CD14-positive monocyte (primary cell): ENCODE measurements around the gene CISD3. TPM values are rescaled to one million over a fixed set of nuclear protein-coding genes. Genes with fewer than 3 reads are reported as not detected.
A peak's percentile ranks its signal among the peaks of the same experiment; 100 is the strongest.

ENCODE experiments used
- DNase-seq, 3 donors: peaks; one replicate each; pipeline ENCODE4 v3.0.0-alpha.2; 2011 to 2022
- H2AFZ ChIP-seq: 2 replicates; pipeline ENCODE4 v1.6.0; 2012; ENCODE audit warnings: mild to moderate bottlenecking, low read depth, low read length, inconsistent platforms; ENCODE audit not compliant: insufficient read depth, poor library complexity, severe bottlenecking
- H3K27ac ChIP-seq, 2 donors: 1 replicate in 1 of 2; 2 replicates in 1 of 2; pipeline ENCODE4 v1.5.1; 2012 to 2013; ENCODE audit warnings: low read length in 2 of 2, control low read depth in 1 of 2, inconsistent platforms in 1 of 2, low read depth in 1 of 2, mild to moderate bottlenecking in 1 of 2
- H3K27me3 ChIP-seq, 2 donors: one replicate each; pipeline versions ENCODE4 v1.6.0 to v1.6.1; 2011 to 2013; ENCODE audit warnings: low read length in 2 of 2; ENCODE audit not compliant: control insufficient read depth in 2 of 2, insufficient read depth in 2 of 2
- H3K36me3 ChIP-seq, 2 donors: replicated peaks in 1 of 2; 1 replicate in 1 of 2; 2 replicates in 1 of 2; pipeline versions ENCODE4 v1.5.1 to v1.6.1; 2012 to 2013; ENCODE audit warnings: low read length in 2 of 2, control low read depth in 1 of 2, inconsistent platforms in 1 of 2, mild to moderate bottlenecking in 1 of 2; ENCODE audit not compliant: insufficient read depth in 2 of 2, control insufficient read depth in 1 of 2
- H3K4me1 ChIP-seq, 2 donors: 1 replicate in 1 of 2; 2 replicates in 1 of 2; pipeline versions ENCODE4 v1.5.1 to v1.6.1; 2012 to 2013; ENCODE audit warnings: low read length in 2 of 2, control low read depth in 1 of 2, inconsistent platforms in 1 of 2, mild to moderate bottlenecking in 1 of 2, moderate library complexity in 1 of 2; ENCODE audit not compliant: insufficient read depth in 2 of 2, control insufficient read depth in 1 of 2
- H3K4me2 ChIP-seq: replicated peaks from 2 replicates; pipeline ENCODE3; 2012; ENCODE audit warnings: low read length, moderate library complexity, mild to moderate bottlenecking; ENCODE audit not compliant: poor library complexity, severe bottlenecking; ENCODE audit errors: extremely low read depth
- H3K4me3 ChIP-seq, 3 experiments: fragments of 200-600 bp in 1 of 3; sonication (generic) in 1 of 3; replicated peaks in 1 of 3; 1 replicate in 2 of 3; 2 replicates in 1 of 3; pipeline ENCODE4 v1.5.1; 2011 to 2013; ENCODE audit warnings: low read length in 3 of 3, mild to moderate bottlenecking in 3 of 3, control low read depth in 2 of 3, low read depth in 2 of 3, inconsistent platforms in 1 of 3, moderate library complexity in 1 of 3
- H3K79me2 ChIP-seq: 2 replicates; pipeline ENCODE4 v1.6.0; 2012; ENCODE audit warnings: mild to moderate bottlenecking, control low read depth, inconsistent platforms, low read length, moderate library complexity; ENCODE audit not compliant: insufficient read depth
- H3K9ac ChIP-seq: 2 replicates; pipeline ENCODE4 v1.6.0; 2017; ENCODE audit warnings: low read length, mild to moderate bottlenecking; ENCODE audit not compliant: insufficient read depth, poor library complexity, severe bottlenecking
- H3K9me3 ChIP-seq, 2 donors: replicated peaks in 1 of 2; 1 replicate in 1 of 2; 2 replicates in 1 of 2; pipeline versions ENCODE4 v1.5.1 to v1.6.1; 2012 to 2013; ENCODE audit warnings: low read length in 2 of 2, control low read depth in 1 of 2; ENCODE audit not compliant: control insufficient read depth in 1 of 2, insufficient read depth in 1 of 2
- H4K20me1 ChIP-seq: 2 replicates; pipeline ENCODE4 v1.6.0; 2012; ENCODE audit warnings: mild to moderate bottlenecking, low read length, control low read depth, moderate library complexity; ENCODE audit not compliant: insufficient read depth
- H3K27ac Mint-ChIP-seq, 7 donors: one replicate each; pipeline ENCODE4 v1.8.0; 2020; ENCODE audit warnings: mild to moderate bottlenecking in 7 of 7, mixed read lengths in 7 of 7, moderate library complexity in 6 of 7, inconsistent platforms in 2 of 7
- H3K27me3 Mint-ChIP-seq, 3 donors: one replicate each; pipeline ENCODE4 v1.8.0; 2021 to 2022; ENCODE audit warnings: low read depth in 3 of 3, mild to moderate bottlenecking in 3 of 3, mixed read lengths in 3 of 3, moderate library complexity in 3 of 3, inconsistent platforms in 1 of 3
- H3K36me3 Mint-ChIP-seq, 2 donors: one replicate each; pipeline ENCODE4 v1.8.0; 2020; ENCODE audit warnings: mixed read lengths in 2 of 2, inconsistent platforms in 1 of 2, mild to moderate bottlenecking in 1 of 2
- H3K4me1 Mint-ChIP-seq: one replicate; pipeline ENCODE4 v1.8.0; 2020; ENCODE audit warnings: mild to moderate bottlenecking, mixed read lengths
- H3K4me3 Mint-ChIP-seq, 2 donors: one replicate each; pipeline ENCODE4 v1.8.0; 2020; ENCODE audit warnings: mild to moderate bottlenecking in 2 of 2, mixed read lengths in 2 of 2, moderate library complexity in 1 of 2
- H3K9me3 Mint-ChIP-seq, 7 donors: one replicate each; pipeline ENCODE4 v1.8.0; 2020 to 2022; ENCODE audit warnings: mixed read lengths in 7 of 7, mild to moderate bottlenecking in 6 of 7, moderate library complexity in 6 of 7, inconsistent platforms in 2 of 7
- CTCF ChIP-seq: fragments of 200-600 bp; IDR thresholded peaks from one replicate; pipeline ENCODE4 v1.8.0; 2022; ENCODE audit warnings: antibody characterized with exemption, mild to moderate bottlenecking
- WGBS: methylation state at CpG from one replicate; pipeline ENCODE4 v1.1.5; 2013; ENCODE audit warnings: missing lambda C conversion rate; ENCODE audit not compliant: insufficient coverage; 5-methylcytosine and 5-hydroxymethylcytosine counted together
- intact Hi-C, 2 donors: fragments of 100-400 bp; cut with micrococcal nuclease; formaldehyde crosslinking; loops; one replicate each; pipeline versions ENCODE4 v1.15.0 to v1.15.1; 2023
- polyA plus RNA-seq, 3 donors: library from polyadenylated mRNA; depleted of rRNA in 1 of 3; unstranded in 2 of 3; stranded (reverse) in 1 of 3; fragments of 300-500 nt in 2 of 3; fragments of >200 nt in 1 of 3; fragmentation: Illumina TruSeq in 2 of 3; gene quantifications; 1 replicate in 2 of 3; 2 replicates in 1 of 3; pipeline ENCODE4 v1.2.3, GENCODE V29; 2012 to 2021

CISD3 gene
- polyA plus RNA-seq, 3 donors = 7.1 to 61.2 (median 53.4) TPM

- Histone ChIP-seq H3K4me2 (peak overlapping the region; percentile 64), H4K20me1 (no peaks in the 10 kb centered on the region), H3K4me1 (peaks cover 52 to 58% of the 10 kb centered on the region in 2 donors), H3K9ac (no peak overlapping the region), H3K36me3 (no peaks in the 10 kb centered on the region), H3K4me3 (peak overlapping the region in 2 of 3 experiments; percentile 11 to 61), H3K9me3 (no peaks in the 10 kb centered on the region), H3K27me3 (peaks cover 21 to 59% of the 10 kb centered on the region in 2 donors), H3K27ac (no peak overlapping the region), H2AFZ (peak overlapping the region; percentile 69), H3K79me2 (no peaks in the 10 kb centered on the region)
- Mint-ChIP-seq H3K4me3 (peak overlapping the region; percentile 77 to 94), H3K4me1 (peaks cover 49% of the 10 kb centered on the region), H3K9me3 (peaks cover 0 to 19% (median 4%) of the 10 kb centered on the region in 7 donors), H3K36me3 (peaks cover 3 to 5% of the 10 kb centered on the region in 2 donors), H3K27ac (peak overlapping the region in 2 of 7 donors; percentile 41 to 67), H3K27me3 (peaks cover 54 to 86% (median 70%) of the 10 kb centered on the region in 3 donors)
- WGBS = 3% methylated on average over 8 of the region's 21 CpGs
- TF ChIP-seq CTCF = no peak
- no peak for DNase-seq
- intact Hi-C loops = no loop called here
These were observed 16.8 kb downstream of the CISD3 start for GRCh38 chr17:38746849-38747462.

GRCh38 chr17:38747463-38748148 lies 17.5 kb downstream of the CISD3 start:
- H3K27me3 ChIP-seq = peaks cover 21 to 59% of the 10 kb centered on the region in 2 donors
- 0% methylated on average over 39 of the region's 64 CpGs for WGBS
- peak overlapping the region; percentile 10 for H3K9ac ChIP-seq
- intact Hi-C loops = no loop called here
- H2AFZ ChIP-seq = peak overlapping the region; percentile 69
- H3K4me3 ChIP-seq = peak overlapping the region in 2 of 3 experiments; percentile 32 to 61
- Mint-ChIP-seq H3K27me3 (peaks cover 56 to 83% (median 66%) of the 10 kb centered on the region in 3 donors), H3K9me3 (peaks cover 0 to 21% (median 4%) of the 10 kb centered on the region in 7 donors), H3K4me1 (peaks cover 51% of the 10 kb centered on the region), H3K27ac (no peak overlapping the region), H3K4me3 (peak overlapping the region; percentile 70 to 94), H3K36me3 (peaks cover 3 to 5% of the 10 kb centered on the region in 2 donors)
- H4K20me1 ChIP-seq = no peaks in the 10 kb centered on the region
- H3K4me2 ChIP-seq = peak overlapping the region; percentile 64
- H3K79me2 ChIP-seq = peaks cover 1% of the 10 kb centered on the region
- no peak overlapping the region for H3K27ac ChIP-seq
- H3K36me3 ChIP-seq = no peaks in the 10 kb centered on the region
- no peaks in the 10 kb centered on the region for H3K9me3 ChIP-seq
- DNase-seq = no peak
- peaks cover 54 to 61% of the 10 kb centered on the region in 2 donors for H3K4me1 ChIP-seq
- TF ChIP-seq CTCF = no peak
